ENCODE results near the gene TRIM63. TPM values are rescaled to one million over a fixed set of nuclear protein-coding genes. Genes with fewer than 3 reads are reported as not detected.

Gene TRIM63
- total and polyA plus RNA-seq, 2 of the 13 experiments (the other 11 are each of a cell fraction or from before 2014, with no cell fraction given), result not detected

DNA sequence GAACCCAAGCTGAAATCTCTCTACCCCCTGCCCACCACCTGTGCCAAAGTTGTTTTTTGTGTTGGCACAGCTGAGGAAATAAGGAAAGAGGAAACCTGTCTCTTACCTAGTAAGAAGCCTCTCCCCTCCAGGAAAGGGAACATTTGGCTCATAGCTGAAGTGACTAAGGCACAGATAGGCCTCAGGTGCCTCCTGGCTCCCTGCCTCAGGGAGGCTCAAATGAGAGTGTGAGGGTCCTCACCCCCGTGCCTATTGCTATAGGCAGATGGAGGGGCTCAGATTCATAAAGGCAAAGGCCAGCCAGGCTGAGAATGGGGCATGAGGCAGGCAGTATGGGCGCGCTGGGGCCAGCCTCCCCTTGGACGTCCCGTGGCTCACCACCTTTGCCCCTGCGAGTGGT, 29.0 kb downstream of the TRIM63 start (continued):
- TF ChIP-seq, protein P1, sequence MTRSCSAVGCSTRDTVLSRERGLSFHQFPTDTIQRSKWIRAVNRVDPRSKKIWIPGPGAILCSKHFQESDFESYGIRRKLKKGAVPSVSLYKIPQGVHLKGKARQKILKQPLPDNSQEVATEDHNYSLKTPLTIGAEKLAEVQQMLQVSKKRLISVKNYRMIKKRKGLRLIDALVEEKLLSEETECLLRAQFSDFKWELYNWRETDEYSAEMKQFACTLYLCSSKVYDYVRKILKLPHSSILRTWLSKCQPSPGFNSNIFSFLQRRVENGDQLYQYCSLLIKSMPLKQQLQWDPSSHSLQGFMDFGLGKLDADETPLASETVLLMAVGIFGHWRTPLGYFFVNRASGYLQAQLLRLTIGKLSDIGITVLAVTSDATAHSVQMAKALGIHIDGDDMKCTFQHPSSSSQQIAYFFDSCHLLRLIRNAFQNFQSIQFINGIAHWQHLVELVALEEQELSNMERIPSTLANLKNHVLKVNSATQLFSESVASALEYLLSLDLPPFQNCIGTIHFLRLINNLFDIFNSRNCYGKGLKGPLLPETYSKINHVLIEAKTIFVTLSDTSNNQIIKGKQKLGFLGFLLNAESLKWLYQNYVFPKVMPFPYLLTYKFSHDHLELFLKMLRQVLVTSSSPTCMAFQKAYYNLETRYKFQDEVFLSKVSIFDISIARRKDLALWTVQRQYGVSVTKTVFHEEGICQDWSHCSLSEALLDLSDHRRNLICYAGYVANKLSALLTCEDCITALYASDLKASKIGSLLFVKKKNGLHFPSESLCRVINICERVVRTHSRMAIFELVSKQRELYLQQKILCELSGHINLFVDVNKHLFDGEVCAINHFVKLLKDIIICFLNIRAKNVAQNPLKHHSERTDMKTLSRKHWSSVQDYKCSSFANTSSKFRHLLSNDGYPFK (CRISPR knock-in tag; IDR thresholded peaks at IDR 0.05; ENCODE audit: borderline replicate concordance), result no peak
- no peak for TF ChIP-seq MIER2 (CRISPR knock-in tag; IDR thresholded peaks at IDR 0.05)
- TF ChIP-seq HDAC2 (CRISPR knock-in tag; IDR thresholded peaks at IDR 0.05), result no peak
- no peak for TF ChIP-seq ZSCAN9 (CRISPR knock-in tag; IDR thresholded peaks at IDR 0.05; ENCODE audit: borderline replicate concordance)
- no peak for TF ChIP-seq FOSL1 (CRISPR knock-in tag; IDR thresholded peaks at IDR 0.05; ENCODE audit: borderline replicate concordance)

DNA sequence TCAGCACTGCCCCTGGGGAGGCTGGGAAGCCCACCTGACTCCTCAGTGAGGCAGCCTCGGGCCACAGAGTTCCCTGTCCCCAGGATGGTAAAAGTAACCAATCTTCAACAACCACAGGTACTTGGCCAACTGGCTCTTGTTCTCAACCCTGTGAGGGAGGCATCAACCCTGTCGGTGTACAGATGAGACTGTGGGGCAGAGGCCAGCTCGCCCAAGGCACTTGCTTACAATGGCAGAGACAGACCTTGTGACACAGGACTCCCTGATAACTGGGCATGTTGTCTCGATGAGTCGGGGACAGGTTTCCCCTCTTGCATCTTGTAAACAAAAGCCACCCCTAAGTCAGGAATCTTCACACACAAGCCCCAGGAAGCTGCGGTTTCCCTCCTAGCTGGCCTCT, 29.5 kb downstream of the TRIM63 start:
- 5% methylated on average over 4 of the region's 6 CpGs for WGBS (ENCODE audit: low lambda C conversion rate)
- TF ChIP-seq, protein P2, sequence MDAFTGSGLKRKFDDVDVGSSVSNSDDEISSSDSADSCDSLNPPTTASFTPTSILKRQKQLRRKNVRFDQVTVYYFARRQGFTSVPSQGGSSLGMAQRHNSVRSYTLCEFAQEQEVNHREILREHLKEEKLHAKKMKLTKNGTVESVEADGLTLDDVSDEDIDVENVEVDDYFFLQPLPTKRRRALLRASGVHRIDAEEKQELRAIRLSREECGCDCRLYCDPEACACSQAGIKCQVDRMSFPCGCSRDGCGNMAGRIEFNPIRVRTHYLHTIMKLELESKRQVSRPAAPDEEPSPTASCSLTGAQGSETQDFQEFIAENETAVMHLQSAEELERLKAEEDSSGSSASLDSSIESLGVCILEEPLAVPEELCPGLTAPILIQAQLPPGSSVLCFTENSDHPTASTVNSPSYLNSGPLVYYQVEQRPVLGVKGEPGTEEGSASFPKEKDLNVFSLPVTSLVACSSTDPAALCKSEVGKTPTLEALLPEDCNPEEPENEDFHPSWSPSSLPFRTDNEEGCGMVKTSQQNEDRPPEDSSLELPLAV (CRISPR knock-in tag; conservative IDR thresholded peaks at IDR 0.05; ENCODE audit: low read depth), result no peak
- TF ChIP-seq MTF2 (CRISPR knock-in tag; IDR thresholded peaks at IDR 0.05; ENCODE audit: borderline replicate concordance) (no peak), NFIB (CRISPR knock-in tag; IDR thresholded peaks at IDR 0.05; ENCODE audit: borderline replicate concordance) (no peak), EED (CRISPR knock-in tag; IDR thresholded peaks at IDR 0.05) (no peak), ZNF839 (CRISPR knock-in tag; IDR thresholded peaks at IDR 0.05; ENCODE audit: borderline replicate concordance) (no peak), ASH2L (IDR thresholded peaks at IDR 0.05; ENCODE audit: insufficient read length, low read depth, low read length) (no peak)
- TF ChIP-seq, protein P3, sequence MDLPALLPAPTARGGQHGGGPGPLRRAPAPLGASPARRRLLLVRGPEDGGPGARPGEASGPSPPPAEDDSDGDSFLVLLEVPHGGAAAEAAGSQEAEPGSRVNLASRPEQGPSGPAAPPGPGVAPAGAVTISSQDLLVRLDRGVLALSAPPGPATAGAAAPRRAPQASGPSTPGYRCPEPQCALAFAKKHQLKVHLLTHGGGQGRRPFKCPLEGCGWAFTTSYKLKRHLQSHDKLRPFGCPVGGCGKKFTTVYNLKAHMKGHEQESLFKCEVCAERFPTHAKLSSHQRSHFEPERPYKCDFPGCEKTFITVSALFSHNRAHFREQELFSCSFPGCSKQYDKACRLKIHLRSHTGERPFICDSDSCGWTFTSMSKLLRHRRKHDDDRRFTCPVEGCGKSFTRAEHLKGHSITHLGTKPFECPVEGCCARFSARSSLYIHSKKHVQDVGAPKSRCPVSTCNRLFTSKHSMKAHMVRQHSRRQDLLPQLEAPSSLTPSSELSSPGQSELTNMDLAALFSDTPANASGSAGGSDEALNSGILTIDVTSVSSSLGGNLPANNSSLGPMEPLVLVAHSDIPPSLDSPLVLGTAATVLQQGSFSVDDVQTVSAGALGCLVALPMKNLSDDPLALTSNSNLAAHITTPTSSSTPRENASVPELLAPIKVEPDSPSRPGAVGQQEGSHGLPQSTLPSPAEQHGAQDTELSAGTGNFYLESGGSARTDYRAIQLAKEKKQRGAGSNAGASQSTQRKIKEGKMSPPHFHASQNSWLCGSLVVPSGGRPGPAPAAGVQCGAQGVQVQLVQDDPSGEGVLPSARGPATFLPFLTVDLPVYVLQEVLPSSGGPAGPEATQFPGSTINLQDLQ (CRISPR knock-in tag; IDR thresholded peaks at IDR 0.05), result no peak
- TF ChIP-seq, protein P4, sequence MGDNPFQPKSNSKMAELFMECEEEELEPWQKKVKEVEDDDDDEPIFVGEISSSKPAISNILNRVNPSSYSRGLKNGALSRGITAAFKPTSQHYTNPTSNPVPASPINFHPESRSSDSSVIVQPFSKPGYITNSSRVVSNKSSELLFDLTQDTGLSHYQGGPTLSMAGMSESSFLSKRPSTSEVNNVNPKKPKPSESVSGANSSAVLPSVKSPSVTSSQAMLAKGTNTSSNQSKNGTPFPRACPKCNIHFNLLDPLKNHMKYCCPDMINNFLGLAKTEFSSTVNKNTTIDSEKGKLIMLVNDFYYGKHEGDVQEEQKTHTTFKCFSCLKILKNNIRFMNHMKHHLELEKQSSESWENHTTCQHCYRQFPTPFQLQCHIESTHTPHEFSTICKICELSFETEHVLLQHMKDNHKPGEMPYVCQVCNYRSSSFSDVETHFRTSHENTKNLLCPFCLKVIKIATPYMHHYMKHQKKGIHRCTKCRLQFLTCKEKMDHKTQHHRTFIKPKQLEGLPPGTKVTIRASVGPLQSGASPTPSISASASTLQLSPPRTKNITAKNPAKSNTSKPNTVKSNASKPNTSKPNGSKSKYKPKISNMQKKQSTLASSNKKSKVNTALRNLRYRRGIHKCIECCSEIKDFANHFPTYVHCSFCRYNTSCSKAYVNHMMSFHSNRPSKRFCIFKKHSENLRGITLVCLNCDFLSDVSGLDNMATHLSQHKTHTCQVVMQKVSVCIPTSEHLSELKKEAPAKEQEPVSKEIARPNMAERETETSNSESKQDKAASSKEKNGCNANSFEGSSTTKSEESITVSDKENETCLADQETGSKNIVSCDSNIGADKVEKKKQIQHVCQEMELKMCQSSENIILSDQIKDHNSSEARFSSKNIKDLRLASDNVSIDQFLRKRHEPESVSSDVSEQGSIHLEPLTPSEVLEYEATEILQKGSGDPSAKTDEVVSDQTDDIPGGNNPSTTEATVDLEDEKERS (CRISPR knock-in tag; IDR thresholded peaks at IDR 0.05), result no peak

More for the DNA sequence above, 29.5 kb downstream of the TRIM63 start:
- CTCF ChIA-PET (ENCODE audit: low intra/inter-chr PET ratio, low total read pairs), result interaction anchor here (2.8 kb wide), 1 partner anchor 107 kb away, joined by 11 read pairs; no protein-coding TSS in a partner anchor
- in situ Hi-C loops (cut with HindIII; ENCODE audit: extremely low pct_ligation_motif_present, low pct_unique_long_range_greater_than_20kb), result no loop called here
- no peak for FAIRE-seq
- H3K79me2 ChIP-seq (ENCODE audit: insufficient read depth, low read length), result no peaks in the 10 kb centered on the region
- intact Hi-C loops (cut with micrococcal nuclease; ENCODE audit: unreplicated experiment), result loop anchor here (5.0 kb wide), 2 partner anchors 74 to 124 kb away; partner anchors contain the start of gene PDIK1L
- ATAC-seq, result no peak
- H3K9me3 ChIP-seq (ENCODE audit: low read length), result no peaks in the 10 kb centered on the region
- H3K4me2 ChIP-seq (ENCODE audit: low read depth, low read length), result 0 out of 2 replicates have a peak overlapping the region, but pooled peaks have one; percentile 7
- H3K27me3 ChIP-seq (ENCODE audit: control insufficient read depth in 1 of 2, insufficient read depth in 2 of 2, low read length in 2 of 2), result peaks cover 3 to 54% of the 10 kb centered on the region in 2 experiments
- no peak overlapping the region for H3K27ac ChIP-seq (ENCODE audit: extremely low read length, insufficient read depth, low read length)
- no peak overlapping the region for H2AFZ ChIP-seq (ENCODE audit: low read length)
- no peak overlapping the region for H3K4me3 ChIP-seq (replicated peaks in 1 of 3; ENCODE audit: insufficient read depth in 1 of 3, low read depth in 2 of 3, low read length in 3 of 3)
- H3K36me3 ChIP-seq (replicated peaks in 1 of 2; ENCODE audit: control insufficient read depth in 1 of 2, insufficient read depth in 2 of 2, low read length in 2 of 2), result no peaks in the 10 kb centered on the region
- DNase-seq (ENCODE audit: low spot score), result no peak
- POLR2A ChIA-PET, result no interaction called here
- no peak overlapping the region for H3K9ac ChIP-seq (ENCODE audit: insufficient read depth, low read depth, low read length)
- BruUV-seq (replicated peaks), result no TSS peak
- no peaks in the 10 kb centered on the region for H4K20me1 ChIP-seq (ENCODE audit: insufficient read depth, low read length)
- H3K4me1 ChIP-seq (ENCODE audit: insufficient read depth, low read length), result peaks cover 36% of the 10 kb centered on the region
